Stimulated activated CD4-positive, alpha-beta T cell treated with anti-CD3 and anti-CD28 coated beads, Interleukin-1b, Interleukin-23, amount 100 ng/mL, for 1 hour (primary cell): ENCODE results near the gene CACNA1I.
A peak's percentile ranks its signal among the peaks of the same experiment; 100 is the strongest.

Experiments
- DNase-seq, 2 donors: peaks; one replicate each; pipeline ENCODE4 v3.0.0-alpha.2; 2020; ENCODE audit warnings: low read depth in 2 of 2

Gene CACNA1I

DNA sequence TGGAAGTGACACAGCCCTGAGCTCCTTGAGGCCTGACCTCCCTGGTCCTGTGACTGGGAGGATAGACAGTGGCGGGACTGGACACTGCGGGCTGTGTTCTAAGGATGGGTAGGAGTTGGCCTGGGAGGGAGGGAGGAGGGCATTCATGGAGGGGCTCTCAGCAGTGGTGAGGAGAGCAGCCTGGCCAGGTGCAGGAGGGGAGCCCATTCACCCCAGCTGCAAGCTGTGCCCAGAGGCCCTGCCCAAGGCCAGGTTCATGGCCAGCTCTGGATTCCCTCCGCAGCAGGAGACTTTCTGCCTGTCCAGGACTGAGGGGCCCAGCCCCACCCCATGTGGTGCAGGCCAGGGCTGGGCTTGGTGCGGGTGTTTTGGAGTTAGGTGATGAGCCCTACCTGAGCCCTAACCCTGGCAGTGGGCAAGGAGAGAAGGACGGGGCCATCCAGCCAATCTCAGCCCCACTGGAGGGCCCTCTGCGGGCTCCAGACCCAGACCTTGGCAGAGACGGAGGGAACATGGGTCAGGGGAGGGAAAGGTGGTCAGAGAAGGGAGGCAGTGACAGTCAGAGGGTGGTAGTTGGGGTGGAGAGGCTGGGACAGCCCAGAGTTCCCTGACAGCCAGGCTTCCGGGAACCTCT is 26.8 kb downstream of the CACNA1I start:
- DNase-seq: no peak

DNA sequence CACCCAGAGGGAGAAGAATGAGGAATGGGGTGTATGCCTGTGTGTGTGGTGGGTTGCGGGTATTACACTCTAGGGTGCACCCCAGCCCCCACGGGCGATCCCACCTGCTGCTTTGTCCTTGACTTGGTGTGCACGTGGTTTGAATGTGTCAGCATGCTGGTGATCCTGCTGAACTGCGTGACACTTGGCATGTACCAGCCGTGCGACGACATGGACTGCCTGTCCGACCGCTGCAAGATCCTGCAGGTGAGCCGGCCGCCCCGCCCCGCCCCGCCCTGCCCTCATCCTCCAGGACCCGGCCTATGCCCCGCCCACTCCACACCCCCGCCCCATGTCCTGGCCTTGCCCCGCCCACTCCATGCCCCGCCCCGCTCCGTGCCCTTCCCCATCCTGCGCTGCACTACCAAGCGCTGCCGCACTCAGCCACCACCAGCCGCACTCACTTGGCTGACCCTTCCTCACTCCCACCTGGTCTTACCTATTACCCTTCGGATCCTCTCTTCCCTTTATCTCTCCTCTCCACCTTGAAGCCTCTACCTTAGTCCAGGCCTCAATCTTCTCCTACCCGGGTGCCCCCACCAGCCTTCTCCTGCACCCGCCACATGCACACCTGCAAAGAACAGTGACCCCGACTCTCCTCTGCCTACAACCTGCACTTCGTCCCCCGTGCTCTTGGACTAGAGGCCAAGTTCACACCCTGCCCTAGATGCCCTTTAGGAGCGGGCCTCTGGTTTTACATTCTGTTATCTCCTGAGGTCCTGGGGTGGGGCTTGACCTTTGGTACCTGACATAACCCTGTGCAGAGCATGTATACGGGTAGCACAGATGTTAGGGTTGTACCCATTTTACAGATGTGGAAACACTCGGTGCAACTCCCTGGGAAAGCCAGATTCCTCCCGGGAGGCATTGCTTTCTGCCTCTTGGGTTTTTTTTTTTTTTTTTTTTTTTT is 27.7 kb downstream of the CACNA1I start:
- peak; percentile 39 to 64 for DNase-seq

DNA sequence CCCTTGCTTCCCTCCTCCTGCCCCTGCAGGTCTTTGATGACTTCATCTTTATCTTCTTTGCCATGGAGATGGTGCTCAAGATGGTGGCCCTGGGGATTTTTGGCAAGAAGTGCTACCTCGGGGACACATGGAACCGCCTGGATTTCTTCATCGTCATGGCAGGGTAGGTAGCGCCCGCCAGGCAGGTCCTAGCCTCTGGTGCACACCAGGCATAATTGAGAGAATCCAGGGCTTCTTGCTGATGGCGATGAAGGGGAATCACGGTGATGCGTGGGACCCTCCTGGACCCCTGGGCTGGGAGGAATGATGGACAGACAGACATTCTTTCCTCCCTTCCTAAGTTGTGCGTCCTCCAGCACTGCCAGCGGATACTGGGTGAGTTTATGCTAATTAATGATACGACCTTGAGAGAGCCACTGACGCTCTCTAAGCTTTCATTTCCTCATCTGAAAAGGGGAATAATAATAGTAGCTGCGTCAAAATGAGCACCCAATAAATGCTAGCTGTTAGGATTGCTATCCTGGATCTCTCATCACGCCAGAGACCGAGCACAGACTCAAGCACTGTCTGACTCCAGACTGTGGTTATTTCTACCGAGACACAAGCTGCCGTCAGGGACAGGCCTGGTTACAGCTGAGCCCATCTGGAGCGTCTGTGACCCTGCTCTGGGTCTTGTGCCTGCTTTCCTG is 30.1 kb downstream of the CACNA1I start:
- DNase-seq: no peak

GRCh38 chr22:39601180-39601535 is 30.6 kb downstream of the CACNA1I start:
- no peak for DNase-seq

DNA sequence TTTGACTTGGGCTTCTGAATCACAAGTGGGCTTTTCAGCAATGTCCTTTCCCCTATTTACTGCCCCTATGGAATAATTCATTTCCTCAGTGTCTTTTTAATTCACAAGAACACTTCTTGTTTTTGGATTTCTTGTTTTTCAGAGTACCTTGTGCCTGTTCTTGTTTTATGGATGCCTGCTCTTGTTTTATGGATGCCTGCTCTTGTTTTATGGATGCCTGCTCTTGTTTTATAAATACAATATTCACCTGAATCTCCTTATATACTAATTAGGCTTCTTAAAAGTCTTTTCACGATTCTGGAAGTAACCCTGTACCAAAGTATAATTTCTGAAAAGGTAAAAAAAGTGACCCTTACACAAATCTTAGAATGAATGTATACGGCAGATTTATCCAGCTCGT is 32.8 kb downstream of the CACNA1I start:
- no peak for DNase-seq

DNA sequence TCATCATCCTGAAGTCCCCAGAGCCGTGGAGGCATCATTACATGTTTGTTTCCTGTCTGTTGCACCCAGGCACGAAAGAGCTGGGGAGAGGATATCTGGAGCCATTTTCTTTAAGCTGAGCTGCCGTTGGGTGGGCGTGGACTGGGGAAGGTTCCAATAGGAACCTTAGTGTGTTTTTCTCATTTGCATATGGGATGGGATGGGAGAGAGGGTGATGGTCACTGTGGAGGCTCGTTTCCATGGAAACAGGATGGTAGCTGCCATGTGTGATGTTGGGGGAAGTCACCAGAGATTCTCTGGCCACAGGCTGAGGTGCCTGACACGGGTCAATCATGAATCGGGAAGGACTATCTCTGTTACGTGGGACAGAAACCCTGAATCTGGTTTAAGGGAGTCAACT is 39.7 kb downstream of the CACNA1I start:
- DNase-seq: no peak

DNA sequence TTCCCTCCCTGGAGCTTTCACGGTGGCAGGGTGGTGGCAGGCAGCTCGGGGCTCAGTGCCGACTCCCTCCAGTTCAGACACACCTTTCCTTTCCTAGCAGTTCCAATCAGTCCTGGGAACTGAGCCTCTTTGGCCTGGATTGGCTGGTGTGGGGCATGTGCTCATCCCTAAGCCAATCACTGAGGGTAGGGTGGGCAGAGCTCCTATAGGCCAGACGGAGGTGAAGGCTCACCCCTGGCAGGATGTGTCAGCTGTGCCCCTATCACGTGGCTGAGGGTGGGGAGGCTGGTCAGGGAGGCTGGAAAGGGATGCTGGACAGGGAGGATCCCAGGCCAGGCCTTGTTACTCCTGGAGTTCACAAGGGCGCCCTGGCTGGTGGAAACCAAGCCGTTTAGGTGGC is 40.2 kb downstream of the CACNA1I start:
- DNase-seq: no peak

GRCh38 chr22:39611360-39611759 is 40.8 kb downstream of the CACNA1I start:
- DNase-seq: no peak

DNA sequence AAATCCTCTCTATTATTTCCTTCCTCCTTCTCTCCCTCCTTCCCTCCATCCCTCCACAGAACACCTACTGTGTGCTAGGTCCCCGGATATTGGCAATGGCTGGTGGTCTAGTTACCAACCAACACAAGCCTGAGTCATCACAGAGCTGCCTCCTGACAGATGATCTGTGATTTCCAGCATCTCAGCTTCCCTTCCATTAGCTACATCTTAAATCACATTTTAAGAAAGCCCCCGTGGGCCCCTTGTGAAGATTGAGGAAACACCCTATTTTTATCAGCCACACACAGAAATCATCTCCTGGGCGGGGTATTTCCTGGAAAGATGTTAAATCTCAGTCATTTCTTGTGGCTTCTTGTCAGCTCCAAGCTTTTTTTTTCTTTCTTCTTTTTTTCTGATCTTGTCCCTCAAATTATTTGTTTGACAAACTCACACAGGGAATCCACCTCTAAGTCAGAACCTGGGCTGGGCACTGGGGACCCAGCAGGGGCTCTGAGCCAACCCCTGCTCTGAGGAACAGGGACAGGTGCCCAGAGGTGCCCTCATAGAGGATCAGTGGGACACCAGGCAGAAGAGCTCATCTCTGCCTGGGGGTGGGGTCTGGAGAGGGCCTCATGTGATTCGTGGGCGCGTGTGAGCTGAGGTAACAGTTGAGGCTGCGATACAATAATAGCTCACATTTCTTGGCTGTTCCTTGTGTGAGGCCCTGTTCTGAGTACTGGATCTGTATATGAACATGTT is 42.4 kb downstream of the CACNA1I start:
- no peak for DNase-seq

DNA sequence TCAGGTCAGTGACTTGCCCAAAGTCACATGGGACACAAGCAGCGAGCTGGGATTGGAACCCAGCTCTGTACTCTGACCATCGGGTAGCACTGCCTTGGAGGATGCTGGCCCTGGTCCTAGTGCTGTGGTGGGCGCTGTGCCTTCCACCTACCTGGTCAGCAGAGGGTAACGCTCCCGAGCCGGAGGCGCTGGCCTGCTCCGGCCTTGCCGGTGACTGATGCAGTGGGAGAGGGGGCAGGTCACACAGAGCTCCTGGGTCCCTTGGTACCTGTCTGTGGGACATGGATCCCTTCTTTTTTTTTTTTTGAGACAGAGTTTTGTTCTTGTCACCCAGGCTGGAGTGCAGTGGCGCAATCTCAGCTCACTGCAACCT is 43.0 kb downstream of the CACNA1I start:
- no peak for DNase-seq

DNA sequence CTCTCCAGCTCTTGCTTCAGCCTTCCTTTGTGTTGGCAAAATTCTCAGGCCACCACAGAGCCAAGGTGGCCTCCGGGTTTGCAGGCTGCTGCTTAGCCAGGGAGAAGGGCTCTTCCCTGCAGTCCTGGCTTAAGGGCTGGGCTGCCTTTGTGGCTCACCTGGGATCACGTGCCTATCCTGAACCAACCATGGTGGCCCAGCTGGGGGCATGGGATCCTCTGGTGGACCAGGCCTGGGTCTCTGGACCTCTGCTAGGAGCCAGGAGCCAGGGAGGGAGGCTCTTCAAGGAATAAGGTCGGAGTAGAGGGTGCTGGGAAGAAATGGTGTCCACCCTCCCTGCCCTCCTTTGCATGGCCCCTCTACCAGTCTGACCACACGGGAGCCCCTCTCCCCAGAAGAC is 43.9 kb downstream of the CACNA1I start:
- no peak for DNase-seq

DNA sequence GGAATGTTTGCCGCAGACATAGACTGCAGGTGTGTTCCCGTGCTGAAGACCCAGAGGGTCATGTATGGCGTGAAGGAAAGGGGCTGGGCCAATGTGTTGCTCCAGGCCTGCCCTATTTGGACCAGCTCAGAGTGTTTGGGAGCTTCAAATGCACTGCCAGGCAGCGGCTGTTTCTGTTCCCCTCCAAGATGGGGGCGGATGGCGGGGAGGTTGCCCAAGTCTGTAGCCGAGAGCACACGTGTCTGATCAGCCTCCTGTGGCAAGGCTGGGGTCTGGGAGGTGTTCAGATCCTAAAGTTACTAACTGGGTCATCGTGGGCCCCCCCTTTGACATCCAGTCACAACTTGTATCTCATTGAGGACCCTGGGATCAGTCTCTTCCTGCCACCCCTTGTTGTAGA is 45.5 kb downstream of the CACNA1I start:
- DNase-seq: no peak

- no peak for DNase-seq
Observed at GRCh38 chr22:39616781-39617180, 46.2 kb downstream of the CACNA1I start.

- no peak for DNase-seq
Observed at GRCh38 chr22:39617342-39617741, 46.8 kb downstream of the CACNA1I start.

DNA sequence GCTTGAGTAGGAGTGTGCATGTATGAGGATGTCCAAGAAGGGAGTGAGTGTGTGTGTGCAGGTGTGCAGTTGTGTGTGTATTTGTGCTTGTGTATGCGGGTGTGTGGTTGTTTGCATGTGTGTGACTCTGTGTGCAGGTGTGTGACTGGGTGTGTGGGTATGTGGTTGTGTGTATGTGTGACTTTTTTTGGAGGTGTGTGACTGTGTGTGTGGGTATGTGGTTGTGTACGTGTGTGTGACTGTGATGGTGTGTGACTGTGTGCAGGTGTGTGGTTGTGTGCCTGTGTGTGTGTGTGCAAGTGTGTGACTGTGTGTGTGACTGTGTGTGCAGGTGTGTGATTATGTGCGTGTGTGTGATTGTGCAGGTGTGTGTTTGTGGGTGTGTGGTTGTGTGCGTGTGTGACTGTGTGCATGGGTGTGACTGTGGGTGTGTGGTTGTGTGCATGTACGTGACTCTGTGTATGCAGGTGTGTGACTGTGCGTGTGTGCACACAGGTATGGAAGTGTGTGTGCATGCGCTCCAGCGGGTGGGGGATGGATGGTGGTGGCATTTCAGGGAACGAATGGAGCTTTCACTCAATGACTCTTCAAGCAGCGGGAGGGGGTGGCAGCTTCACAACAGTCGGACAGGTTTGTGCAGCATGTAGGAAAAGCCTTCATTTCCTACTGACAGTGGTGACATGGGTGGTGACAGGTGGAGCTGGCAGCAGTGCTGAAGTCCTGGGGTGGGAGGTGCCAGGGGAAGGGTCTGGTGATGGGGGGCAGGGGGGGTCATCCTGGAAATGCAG is 47.6 kb downstream of the CACNA1I start:
- no peak for DNase-seq

DNA sequence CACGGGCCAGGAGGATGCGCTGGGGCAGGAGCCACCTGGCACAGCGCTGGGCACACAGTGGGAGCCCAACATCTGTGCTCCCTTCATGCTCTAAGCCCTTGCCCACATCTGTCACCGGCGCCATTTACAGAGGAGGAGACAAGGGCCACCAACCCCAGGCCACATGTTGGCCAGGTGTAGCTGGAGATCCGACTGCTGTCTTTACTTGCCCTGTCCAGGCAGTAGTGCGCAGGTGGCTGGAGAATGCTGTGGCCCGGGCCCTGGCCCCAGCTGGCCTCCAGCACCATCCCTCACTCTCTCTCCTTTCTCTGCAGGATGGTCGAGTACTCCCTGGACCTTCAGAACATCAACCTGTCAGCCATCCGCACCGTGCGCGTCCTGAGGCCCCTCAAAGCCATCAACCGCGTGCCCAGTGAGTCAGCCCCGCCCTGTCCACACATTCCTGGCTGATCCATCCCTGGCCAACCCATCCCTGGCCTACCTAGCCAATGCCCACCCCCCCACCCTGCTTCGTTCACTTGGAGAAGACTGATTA is 48.5 kb downstream of the CACNA1I start:
- no peak for DNase-seq

- DNase-seq: no peak
Observed at GRCh38 chr22:39620924-39621690, 50.6 kb downstream of the CACNA1I start.

DNA sequence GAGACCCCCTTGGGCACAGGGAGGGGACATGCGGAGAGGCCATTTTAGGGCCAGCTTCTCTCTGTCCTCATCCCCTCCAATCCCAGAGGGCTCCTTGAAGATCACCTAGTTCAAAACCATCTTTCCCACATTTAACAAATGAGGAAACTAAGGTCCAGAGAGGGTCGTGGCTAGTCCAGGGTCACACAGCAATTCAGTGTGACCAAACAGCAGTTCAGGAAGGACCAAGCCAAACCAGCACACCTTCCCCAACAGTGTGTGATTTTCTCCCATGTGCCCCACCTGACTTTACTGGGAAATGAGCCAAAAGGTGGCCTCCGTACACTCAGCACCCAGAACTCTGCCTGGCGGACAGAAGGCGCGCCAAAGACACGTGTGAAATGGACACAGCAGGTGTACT is 51.3 kb downstream of the CACNA1I start:
- no peak for DNase-seq

- peak; percentile 33 to 53 for DNase-seq
Observed at GRCh38 chr22:39622881-39623367, 52.4 kb downstream of the CACNA1I start.
